HEK293 (cell line): ENCODE results near the gene LFNG.
A peak's percentile ranks its signal among the peaks of the same experiment; 100 is the strongest.

Experiments used
- BCL6B ChIP-seq: fragments of 450-650 bp; formaldehyde crosslinking; IDR thresholded peaks from 2 replicates; pipeline ENCODE4 v1.5.1; 2017; ENCODE audit warnings: missing biosample characterization, missing genetic modification characterization
- GFI1B ChIP-seq: fragments of 450-650 bp; formaldehyde crosslinking; IDR thresholded peaks from 2 replicates; pipeline ENCODE4 v1.5.1; 2016; ENCODE audit warnings: missing biosample characterization, missing genetic modification characterization
- GLIS1 ChIP-seq: fragments of 450-650 bp; formaldehyde crosslinking; IDR thresholded peaks from 2 replicates; pipeline ENCODE4 v1.5.1; 2016; ENCODE audit warnings: missing biosample characterization, missing genetic modification characterization
- KLF10 ChIP-seq: fragments of 450-650 bp; IDR thresholded peaks from 2 replicates; pipeline ENCODE4 v1.5.1; 2018; ENCODE audit warnings: missing biosample characterization, mild to moderate bottlenecking, missing genetic modification characterization
- KLF9 ChIP-seq: fragments of 450-650 bp; formaldehyde crosslinking; IDR thresholded peaks from 2 replicates; pipeline ENCODE4 v1.5.1; 2016; ENCODE audit warnings: missing biosample characterization, missing genetic modification characterization, low read depth
- PATZ1 ChIP-seq: fragments of 450-650 bp; formaldehyde crosslinking; IDR thresholded peaks from 2 replicates; pipeline ENCODE4 v1.5.1; 2016; ENCODE audit warnings: missing biosample characterization, missing genetic modification characterization
- SALL2 ChIP-seq: fragments of 450-650 bp; formaldehyde crosslinking; IDR thresholded peaks from 2 replicates; pipeline ENCODE4 v1.5.0; 2017; ENCODE audit warnings: missing biosample characterization, mild to moderate bottlenecking, missing genetic modification characterization, borderline replicate concordance
- SP2 ChIP-seq: fragments of 450-650 bp; formaldehyde crosslinking; IDR thresholded peaks from 2 replicates; pipeline ENCODE4 v1.5.1; 2016; ENCODE audit warnings: missing biosample characterization, missing genetic modification characterization
- ZBTB20 ChIP-seq: fragments of 450-650 bp; formaldehyde crosslinking; IDR thresholded peaks from 2 replicates; pipeline ENCODE4 v1.5.1; 2016; ENCODE audit warnings: missing biosample characterization, missing genetic modification characterization
- ZFP3 ChIP-seq: fragments of 450-650 bp; formaldehyde crosslinking; IDR thresholded peaks from 2 replicates; pipeline ENCODE4 v1.5.1; 2016; ENCODE audit warnings: low read depth, missing biosample characterization, missing genetic modification characterization
- ZIC2 ChIP-seq: fragments of 450-650 bp; formaldehyde crosslinking; IDR thresholded peaks from 2 replicates; pipeline ENCODE4 v1.5.1; 2016; ENCODE audit warnings: missing biosample characterization, missing genetic modification characterization
- ZNF202 ChIP-seq: fragments of 450-650 bp; formaldehyde crosslinking; IDR thresholded peaks from 2 replicates; pipeline ENCODE4 v1.5.1; 2016; ENCODE audit warnings: missing biosample characterization, missing genetic modification characterization, borderline replicate concordance
- ZNF221 ChIP-seq: fragments of 450-650 bp; formaldehyde crosslinking; IDR thresholded peaks from 2 replicates; pipeline ENCODE4 v1.5.1; 2017; ENCODE audit warnings: missing biosample characterization, missing genetic modification characterization, borderline replicate concordance
- ZNF354C ChIP-seq: fragments of 450-650 bp; formaldehyde crosslinking; IDR thresholded peaks from 2 replicates; pipeline ENCODE4 v1.5.1; 2016; ENCODE audit warnings: missing biosample characterization, missing genetic modification characterization, low read depth, borderline replicate concordance
- ZNF391 ChIP-seq: fragments of 450-650 bp; formaldehyde crosslinking; IDR thresholded peaks from 2 replicates; pipeline ENCODE4 v1.5.1; 2016; ENCODE audit warnings: low read depth, missing biosample characterization, missing genetic modification characterization, borderline replicate concordance
- ZNF404 ChIP-seq: fragments of 450-650 bp; formaldehyde crosslinking; IDR thresholded peaks from 2 replicates; pipeline ENCODE4 v1.5.1; 2017; ENCODE audit warnings: missing biosample characterization, missing genetic modification characterization
- ZNF433 ChIP-seq: fragments of 450-650 bp; formaldehyde crosslinking; IDR thresholded peaks from 2 replicates; pipeline ENCODE4 v1.5.1; 2016; ENCODE audit warnings: missing biosample characterization, missing genetic modification characterization, low read depth
- ZNF623 ChIP-seq: fragments of 450-650 bp; formaldehyde crosslinking; IDR thresholded peaks from 2 replicates; pipeline ENCODE4 v1.5.1; 2016; ENCODE audit warnings: missing biosample characterization, missing genetic modification characterization
- ZNF701 ChIP-seq: fragments of 450-650 bp; formaldehyde crosslinking; IDR thresholded peaks from 2 replicates; pipeline ENCODE4 v1.5.1; 2016; ENCODE audit warnings: missing biosample characterization, missing genetic modification characterization
- ZNF707 ChIP-seq: fragments of 450-650 bp; formaldehyde crosslinking; IDR thresholded peaks from 2 replicates; pipeline ENCODE4 v1.5.1; 2016; ENCODE audit warnings: missing biosample characterization, missing genetic modification characterization
- ZNF785 ChIP-seq: fragments of 450-650 bp; formaldehyde crosslinking; IDR thresholded peaks from 2 replicates; pipeline ENCODE4 v1.5.1; 2016; ENCODE audit warnings: missing biosample characterization, missing genetic modification characterization
- ZSCAN16 ChIP-seq: fragments of 450-650 bp; formaldehyde crosslinking; IDR thresholded peaks from 2 replicates; pipeline ENCODE4 v1.5.1; 2016; ENCODE audit warnings: missing biosample characterization, missing genetic modification characterization
- ZSCAN30 ChIP-seq: fragments of 450-650 bp; IDR thresholded peaks from 2 replicates; pipeline ENCODE4 v1.5.1; 2018; ENCODE audit warnings: missing biosample characterization, mild to moderate bottlenecking, missing genetic modification characterization, moderate library complexity
- TF ChIP-seq, protein P1 (sequence below): fragments of 450-650 bp; formaldehyde crosslinking; IDR thresholded peaks from 2 replicates; pipeline ENCODE4 v1.5.1; 2016; ENCODE audit warnings: missing biosample characterization, missing genetic modification characterization
- TF ChIP-seq, protein P2 (sequence below): fragments of 450-650 bp; formaldehyde crosslinking; IDR thresholded peaks from 2 replicates; pipeline ENCODE4 v1.5.1; 2017; ENCODE audit warnings: missing biosample characterization, mild to moderate bottlenecking, missing genetic modification characterization, moderate library complexity
- TF ChIP-seq, protein P3 (sequence below): fragments of 450-650 bp; formaldehyde crosslinking; IDR thresholded peaks from 2 replicates; pipeline ENCODE4 v1.5.1; 2016; ENCODE audit warnings: missing biosample characterization, missing genetic modification characterization
- TF ChIP-seq, protein P4 (sequence below): fragments of 450-650 bp; formaldehyde crosslinking; IDR thresholded peaks from 2 replicates; pipeline ENCODE4 v1.5.1; 2016; ENCODE audit warnings: missing biosample characterization, missing genetic modification characterization
- TF ChIP-seq, protein P5 (sequence below): fragments of 450-650 bp; formaldehyde crosslinking; optimal IDR thresholded peaks from 2 replicates; pipeline ENCODE3; 2016; ENCODE audit warnings: missing biosample characterization, mild to moderate bottlenecking, missing genetic modification characterization

The LFNG gene

DNA sequence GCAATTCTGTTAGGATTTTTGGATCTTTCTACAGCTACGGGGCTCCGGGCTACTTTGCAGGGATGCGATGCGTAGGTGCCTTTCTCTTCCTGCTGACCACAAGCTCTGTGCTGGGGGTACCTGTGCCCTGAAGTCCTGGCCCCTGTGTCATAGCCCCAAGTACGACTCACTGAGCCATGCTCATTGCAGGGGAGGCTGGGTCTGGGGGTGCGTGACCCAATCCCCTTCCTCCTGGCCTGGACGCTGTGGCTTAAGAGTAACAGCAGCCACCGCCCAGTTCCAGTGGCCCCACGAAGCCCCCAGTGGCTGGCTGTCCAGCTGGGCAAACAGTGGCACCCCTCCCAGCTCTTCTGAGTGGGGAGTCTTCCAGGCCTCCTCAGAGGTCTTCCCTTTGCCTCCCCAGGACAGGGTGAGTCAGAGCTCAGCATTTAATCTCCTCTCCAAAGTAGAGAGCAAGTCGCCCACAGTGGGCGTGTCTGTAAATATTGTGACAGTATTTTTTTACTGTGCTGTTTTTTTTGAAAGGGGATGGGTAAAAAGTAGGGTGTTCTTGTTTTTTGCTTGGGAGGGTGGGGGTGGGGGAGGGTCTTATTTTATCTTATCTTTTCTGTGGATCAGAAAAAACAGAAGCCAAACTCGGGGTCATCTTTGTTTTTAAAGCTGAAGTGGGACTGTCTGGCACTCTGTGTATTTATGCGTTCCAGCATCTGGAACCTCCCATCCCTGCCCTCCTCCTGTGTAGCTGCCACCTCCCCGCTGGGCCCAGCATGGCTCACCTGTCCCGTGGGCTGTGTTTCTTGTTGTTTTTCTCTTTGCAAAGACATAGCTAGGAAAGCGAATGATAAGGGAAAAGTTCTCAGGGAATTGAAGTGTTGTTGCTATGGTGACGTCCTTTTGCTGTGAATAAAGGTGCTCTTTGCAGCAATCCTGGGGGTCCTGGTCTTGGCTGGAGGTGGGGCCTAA is 8.2 kb downstream of the LFNG start (continued):
- TF ChIP-seq, protein P1, sequence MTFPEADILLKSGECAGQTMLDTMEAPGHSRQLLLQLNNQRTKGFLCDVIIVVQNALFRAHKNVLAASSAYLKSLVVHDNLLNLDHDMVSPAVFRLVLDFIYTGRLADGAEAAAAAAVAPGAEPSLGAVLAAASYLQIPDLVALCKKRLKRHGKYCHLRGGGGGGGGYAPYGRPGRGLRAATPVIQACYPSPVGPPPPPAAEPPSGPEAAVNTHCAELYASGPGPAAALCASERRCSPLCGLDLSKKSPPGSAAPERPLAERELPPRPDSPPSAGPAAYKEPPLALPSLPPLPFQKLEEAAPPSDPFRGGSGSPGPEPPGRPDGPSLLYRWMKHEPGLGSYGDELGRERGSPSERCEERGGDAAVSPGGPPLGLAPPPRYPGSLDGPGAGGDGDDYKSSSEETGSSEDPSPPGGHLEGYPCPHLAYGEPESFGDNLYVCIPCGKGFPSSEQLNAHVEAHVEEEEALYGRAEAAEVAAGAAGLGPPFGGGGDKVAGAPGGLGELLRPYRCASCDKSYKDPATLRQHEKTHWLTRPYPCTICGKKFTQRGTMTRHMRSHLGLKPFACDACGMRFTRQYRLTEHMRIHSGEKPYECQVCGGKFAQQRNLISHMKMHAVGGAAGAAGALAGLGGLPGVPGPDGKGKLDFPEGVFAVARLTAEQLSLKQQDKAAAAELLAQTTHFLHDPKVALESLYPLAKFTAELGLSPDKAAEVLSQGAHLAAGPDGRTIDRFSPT (tag by site-specific recombination): no peak
- TF ChIP-seq, protein P2, sequence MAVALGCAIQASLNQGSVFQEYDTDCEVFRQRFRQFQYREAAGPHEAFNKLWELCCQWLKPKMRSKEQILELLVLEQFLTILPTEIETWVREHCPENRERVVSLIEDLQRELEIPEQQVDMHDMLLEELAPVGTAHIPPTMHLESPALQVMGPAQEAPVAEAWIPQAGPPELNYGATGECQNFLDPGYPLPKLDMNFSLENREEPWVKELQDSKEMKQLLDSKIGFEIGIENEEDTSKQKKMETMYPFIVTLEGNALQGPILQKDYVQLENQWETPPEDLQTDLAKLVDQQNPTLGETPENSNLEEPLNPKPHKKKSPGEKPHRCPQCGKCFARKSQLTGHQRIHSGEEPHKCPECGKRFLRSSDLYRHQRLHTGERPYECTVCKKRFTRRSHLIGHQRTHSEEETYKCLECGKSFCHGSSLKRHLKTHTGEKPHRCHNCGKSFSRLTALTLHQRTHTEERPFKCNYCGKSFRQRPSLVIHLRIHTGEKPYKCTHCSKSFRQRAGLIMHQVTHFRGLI (tag by site-specific recombination): no peak
- TF ChIP-seq, protein P3, sequence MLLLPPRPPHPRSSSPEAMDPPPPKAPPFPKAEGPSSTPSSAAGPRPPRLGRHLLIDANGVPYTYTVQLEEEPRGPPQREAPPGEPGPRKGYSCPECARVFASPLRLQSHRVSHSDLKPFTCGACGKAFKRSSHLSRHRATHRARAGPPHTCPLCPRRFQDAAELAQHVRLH (tag by site-specific recombination): no peak
- TF ChIP-seq ZNF391 (tag by site-specific recombination) (no peak), ZNF785 (no peak), ZBTB20 (no peak; the same call in 1 of the 2 replicates), BCL6B (no peak), KLF9 (tag by site-specific recombination) (peak; percentile 36; the same call in 1 of the 2 replicates), ZNF221 (no peak), ZNF202 (tag by site-specific recombination) (no peak), ZNF404 (no peak), KLF10 (tag by site-specific recombination) (0 out of 2 replicates have a peak, but pooled peaks have one; percentile 21), SP2 (0 out of 2 replicates have a peak, but pooled peaks have one; percentile 5), GFI1B (no peak), ZSCAN30 (no peak), ZSCAN16 (tag by site-specific recombination) (no peak), ZFP3 (tag by site-specific recombination) (no peak), PATZ1 (tag by site-specific recombination) (peak; percentile 69), ZNF623 (tag by site-specific recombination) (no peak), ZNF701 (tag by site-specific recombination) (no peak), GLIS1 (tag by site-specific recombination) (peak; percentile 92), ZNF707 (no peak), ZIC2 (peak; percentile 78), SALL2 (tag by site-specific recombination) (no peak), ZNF354C (tag by site-specific recombination) (no peak), ZNF433 (tag by site-specific recombination) (no peak)
- TF ChIP-seq, protein P4, sequence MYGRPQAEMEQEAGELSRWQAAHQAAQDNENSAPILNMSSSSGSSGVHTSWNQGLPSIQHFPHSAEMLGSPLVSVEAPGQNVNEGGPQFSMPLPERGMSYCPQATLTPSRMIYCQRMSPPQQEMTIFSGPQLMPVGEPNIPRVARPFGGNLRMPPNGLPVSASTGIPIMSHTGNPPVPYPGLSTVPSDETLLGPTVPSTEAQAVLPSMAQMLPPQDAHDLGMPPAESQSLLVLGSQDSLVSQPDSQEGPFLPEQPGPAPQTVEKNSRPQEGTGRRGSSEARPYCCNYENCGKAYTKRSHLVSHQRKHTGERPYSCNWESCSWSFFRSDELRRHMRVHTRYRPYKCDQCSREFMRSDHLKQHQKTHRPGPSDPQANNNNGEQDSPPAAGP (tag by site-specific recombination): peak; percentile 76
- TF ChIP-seq, protein P5, sequence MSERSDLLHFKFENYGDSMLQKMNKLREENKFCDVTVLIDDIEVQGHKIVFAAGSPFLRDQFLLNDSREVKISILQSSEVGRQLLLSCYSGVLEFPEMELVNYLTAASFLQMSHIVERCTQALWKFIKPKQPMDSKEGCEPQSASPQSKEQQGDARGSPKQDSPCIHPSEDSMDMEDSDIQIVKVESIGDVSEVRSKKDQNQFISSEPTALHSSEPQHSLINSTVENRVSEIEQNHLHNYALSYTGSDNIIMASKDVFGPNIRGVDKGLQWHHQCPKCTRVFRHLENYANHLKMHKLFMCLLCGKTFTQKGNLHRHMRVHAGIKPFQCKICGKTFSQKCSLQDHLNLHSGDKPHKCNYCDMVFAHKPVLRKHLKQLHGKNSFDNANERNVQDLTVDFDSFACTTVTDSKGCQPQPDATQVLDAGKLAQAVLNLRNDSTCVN (tag by site-specific recombination): no peak
